PFSK-1 (cell line): ENCODE results near the gene MRPS12.

Source experiments
- FOXP2 ChIP-seq: optimal IDR thresholded peaks from 2 replicates; pipeline ENCODE3; 2011; ENCODE audit warnings: borderline replicate concordance, control low read depth, inconsistent platforms; ENCODE audit not compliant: insufficient read depth; ENCODE audit errors: extremely low read length, extremely low read depth
- POLR2AphosphoS5 ChIP-seq: IDR thresholded peaks from 2 replicates; pipeline ENCODE4 v1.6.1; 2012; ENCODE audit warnings: low read depth, mild to moderate bottlenecking, control low read depth, low read length, moderate library complexity
- REST ChIP-seq, 2 experiments: IDR thresholded peaks; 2 replicates each; pipeline versions ENCODE4 v1.6.1 to v1.8.0; 2011 to 2012; ENCODE audit warnings: low read depth in 2 of 2, low read length in 2 of 2, control low read depth in 1 of 2, inconsistent platforms in 1 of 2, mild to moderate bottlenecking in 1 of 2, moderate library complexity in 1 of 2; ENCODE audit not compliant: insufficient read depth in 1 of 2
- SIN3A ChIP-seq: IDR thresholded peaks from 2 replicates; pipeline ENCODE4 v1.6.1; 2012; ENCODE audit warnings: mild to moderate bottlenecking, low read length, moderate library complexity, borderline replicate concordance; ENCODE audit not compliant: insufficient read depth
- TAF1 ChIP-seq: IDR thresholded peaks from 2 replicates; pipeline ENCODE4 v1.6.1; 2012; ENCODE audit warnings: low read length, control low read depth, borderline replicate concordance; ENCODE audit not compliant: insufficient read depth

The MRPS12 gene

GRCh38 chr19:38958301-38958700 is 27.6 kb downstream of the MRPS12 start:
- no peak for TF ChIP-seq TAF1
- TF ChIP-seq SIN3A: no peak
- no peak for TF ChIP-seq POLR2AphosphoS5
- no peak for TF ChIP-seq FOXP2
- no peak for TF ChIP-seq REST (IDR thresholded peaks at IDR 0.05; ENCODE audit: insufficient read depth in 1 of 2, low read depth in 2 of 2, low read length in 2 of 2)

- TF ChIP-seq TAF1: no peak
- no peak for TF ChIP-seq FOXP2
- no peak for TF ChIP-seq POLR2AphosphoS5
- TF ChIP-seq REST (IDR thresholded peaks at IDR 0.05; ENCODE audit: insufficient read depth in 1 of 2, low read depth in 2 of 2, low read length in 2 of 2): no peak
- no peak for TF ChIP-seq SIN3A
These were observed 28.9 kb downstream of the MRPS12 start for GRCh38 chr19:38959618-38960017.

- no peak for TF ChIP-seq REST (IDR thresholded peaks at IDR 0.05; ENCODE audit: insufficient read depth in 1 of 2, low read depth in 2 of 2, low read length in 2 of 2)
- TF ChIP-seq TAF1: no peak
- no peak for TF ChIP-seq SIN3A
- TF ChIP-seq FOXP2: no peak
- no peak for TF ChIP-seq POLR2AphosphoS5
These were observed 34.0 kb downstream of the MRPS12 start for GRCh38 chr19:38964738-38965137.

- TF ChIP-seq FOXP2 (no peak), SIN3A (no peak), REST (IDR thresholded peaks at IDR 0.05; ENCODE audit: insufficient read depth in 1 of 2, low read depth in 2 of 2, low read length in 2 of 2) (no peak), TAF1 (no peak), POLR2AphosphoS5 (no peak)
These were observed 40.2 kb downstream of the MRPS12 start for GRCh38 chr19:38970664-38971532.

GRCh38 chr19:38971672-38972071 is 40.9 kb downstream of the MRPS12 start:
- TF ChIP-seq REST (IDR thresholded peaks at IDR 0.05; ENCODE audit: insufficient read depth in 1 of 2, low read depth in 2 of 2, low read length in 2 of 2): no peak
- no peak for TF ChIP-seq POLR2AphosphoS5
- no peak for TF ChIP-seq TAF1
- no peak for TF ChIP-seq SIN3A
- no peak for TF ChIP-seq FOXP2
